Endothelial cell of coronary artery (primary cell): Measurements from ENCODE around the gene PPM1J. TPM values are rescaled to one million over a fixed set of nuclear protein-coding genes. Genes with fewer than 3 reads are reported as not detected.

Source experiments
- total RNA-seq: library from RNA; depleted of rRNA; stranded (reverse); fragments of >200 nt; gene quantifications from 2 replicates; pipeline ENCODE4 v1.2.3, GENCODE V29; 2014

The PPM1J gene
- 0.63 and 0.85 TPM in 2 replicates for total RNA-seq

GRCh38 chr1:112715264-112716053 lies at the start of gene PPM1J:
PPM1J (minus strand) TSS chr1:112715332; CDS start chr1:112715301, 31 bp downstream.

GRCh38 chr1:112706505-112707220 lies 8.5 kb downstream of the PPM1J start, which contains the start of gene RHOC:
RHOC (minus strand) TSS chr1:112707127; CDS start chr1:112703799, 3,328 bp downstream.

GRCh38 chr1:112674440-112674985 lies 40.6 kb downstream of the PPM1J start, which contains the start of gene MOV10:
MOV10 (plus strand) TSS chr1:112674659; CDS start chr1:112674913, 254 bp downstream.

Other genes starting within 250 kb of the PPM1J start
- 1.8 and 8.6 TPM in 2 replicates for gene WNT2B, start 206.4 kb downstream of the PPM1J start, total RNA-seq
- gene ST7L, start 96.2 kb downstream of the PPM1J start, total RNA-seq: 14.2 and 15.4 TPM in 2 replicates
- 208 and 260 TPM in 2 replicates for gene CAPZA1, start 95.5 kb downstream of the PPM1J start, total RNA-seq
- 38.0 and 48.2 TPM in 2 replicates for gene MOV10, start 40.7 kb downstream of the PPM1J start, total RNA-seq
- 976 and 1,028 TPM in 2 replicates for gene RHOC, start 8.2 kb downstream of the PPM1J start, total RNA-seq
- gene SLC16A1, start 240.9 kb upstream of the PPM1J start, total RNA-seq: 123 and 127 TPM in 2 replicates